GM12872 (cell line): Measurements from ENCODE around the gene SLBP.

Source experiments
- TF ChIP-seq, protein P1 (sequence below): IDR thresholded peaks from 3 replicates; pipeline ENCODE4 v1.5.1; 2011; ENCODE audit warnings: low read depth, mild to moderate bottlenecking, low read length, moderate library complexity; ENCODE audit not compliant: insufficient read depth

The SLBP gene

DNA sequence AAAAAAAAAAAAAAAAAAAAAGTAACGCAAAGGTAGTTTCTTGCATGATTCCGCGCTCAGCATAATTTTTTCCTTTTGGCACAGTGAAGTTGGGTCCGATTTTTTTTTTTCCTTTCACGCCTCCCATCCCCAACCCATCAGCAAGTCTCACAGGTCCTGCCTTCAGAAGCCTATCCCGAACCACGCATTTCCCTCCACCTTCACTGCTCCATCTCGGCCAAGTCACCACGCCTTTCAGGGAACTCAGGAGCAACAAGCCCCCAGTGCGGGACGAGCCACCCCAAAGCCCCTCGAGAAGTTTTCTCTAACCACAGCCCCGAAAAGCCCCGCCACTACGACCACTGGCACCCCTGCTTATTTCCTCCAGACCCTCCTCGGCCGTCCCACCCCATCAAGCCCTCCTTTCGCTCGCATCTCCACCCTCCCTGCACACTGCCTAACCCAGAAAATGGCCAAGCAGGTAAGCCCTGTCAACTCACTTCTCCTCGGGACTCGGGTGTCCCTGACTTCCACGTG is 1.0 kb downstream of the SLBP start:
- TF ChIP-seq, protein P1, sequence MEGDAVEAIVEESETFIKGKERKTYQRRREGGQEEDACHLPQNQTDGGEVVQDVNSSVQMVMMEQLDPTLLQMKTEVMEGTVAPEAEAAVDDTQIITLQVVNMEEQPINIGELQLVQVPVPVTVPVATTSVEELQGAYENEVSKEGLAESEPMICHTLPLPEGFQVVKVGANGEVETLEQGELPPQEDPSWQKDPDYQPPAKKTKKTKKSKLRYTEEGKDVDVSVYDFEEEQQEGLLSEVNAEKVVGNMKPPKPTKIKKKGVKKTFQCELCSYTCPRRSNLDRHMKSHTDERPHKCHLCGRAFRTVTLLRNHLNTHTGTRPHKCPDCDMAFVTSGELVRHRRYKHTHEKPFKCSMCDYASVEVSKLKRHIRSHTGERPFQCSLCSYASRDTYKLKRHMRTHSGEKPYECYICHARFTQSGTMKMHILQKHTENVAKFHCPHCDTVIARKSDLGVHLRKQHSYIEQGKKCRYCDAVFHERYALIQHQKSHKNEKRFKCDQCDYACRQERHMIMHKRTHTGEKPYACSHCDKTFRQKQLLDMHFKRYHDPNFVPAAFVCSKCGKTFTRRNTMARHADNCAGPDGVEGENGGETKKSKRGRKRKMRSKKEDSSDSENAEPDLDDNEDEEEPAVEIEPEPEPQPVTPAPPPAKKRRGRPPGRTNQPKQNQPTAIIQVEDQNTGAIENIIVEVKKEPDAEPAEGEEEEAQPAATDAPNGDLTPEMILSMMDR, result no peak

DNA sequence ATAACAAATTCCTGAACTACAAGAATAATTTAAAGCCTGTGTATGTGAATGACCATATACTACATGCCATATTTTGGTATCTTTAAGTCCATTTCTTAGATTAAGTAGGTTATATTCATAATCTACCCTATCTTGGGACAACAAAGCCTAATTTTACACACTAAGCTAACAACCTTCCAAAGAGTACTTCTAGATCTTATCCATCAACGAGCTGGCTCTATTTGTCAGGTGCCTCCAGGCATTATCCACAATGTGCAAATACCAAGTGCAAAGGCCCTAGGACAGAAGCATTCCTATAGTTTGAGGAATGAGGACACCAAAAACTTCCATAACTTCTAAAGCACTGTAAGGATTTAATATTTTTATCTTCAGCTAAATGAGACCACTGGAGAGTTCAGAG is 3.5 kb downstream of the SLBP start:
- TF ChIP-seq, protein P1, result no peak

- TF ChIP-seq, protein P1, result no peak
Observed at GRCh38 chr4:1706358-1706757, 5.8 kb downstream of the SLBP start.

GRCh38 chr4:1705732-1706131 is 6.4 kb downstream of the SLBP start:
- TF ChIP-seq, protein P1, result no peak

- TF ChIP-seq, protein P1, result no peak
Observed at GRCh38 chr4:1703867-1704266, 8.3 kb downstream of the SLBP start.

GRCh38 chr4:1695913-1696312 is 16.2 kb downstream of the SLBP start:
- TF ChIP-seq, protein P1, result no peak

DNA sequence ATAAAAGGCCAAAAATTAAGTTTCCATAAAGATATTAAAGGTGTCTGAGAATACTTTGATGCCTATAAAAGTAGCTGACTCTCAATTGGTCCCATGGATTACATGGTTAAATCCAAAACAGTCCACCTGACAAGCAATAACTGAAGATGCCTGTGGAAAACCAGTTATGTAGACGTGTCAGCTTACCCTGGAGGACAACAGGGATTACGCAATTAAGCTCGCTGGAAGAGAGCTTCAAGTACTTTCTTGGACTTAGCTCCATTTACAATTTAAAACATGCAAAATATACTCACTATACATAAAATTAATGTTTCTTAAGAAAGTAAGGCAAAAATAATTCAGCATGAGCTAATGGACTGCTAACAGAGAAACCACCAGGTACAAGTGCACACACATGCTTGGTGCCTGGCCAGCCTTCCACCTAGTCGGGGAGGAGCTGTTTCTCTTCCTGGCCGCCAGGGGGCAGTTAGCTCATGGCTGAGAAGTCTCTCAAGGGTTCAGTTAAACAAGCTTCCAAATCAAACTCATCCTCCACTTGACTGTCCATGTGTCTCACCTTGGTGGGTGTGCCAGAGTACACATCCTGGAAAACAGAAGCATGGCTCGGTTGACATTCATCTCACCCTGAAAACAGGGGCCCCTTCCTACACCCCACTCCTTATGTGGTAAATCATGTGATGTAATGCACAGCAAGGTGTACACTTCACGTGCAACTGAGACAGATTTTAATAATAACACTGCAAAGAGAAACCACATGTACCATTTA is 18.8 kb downstream of the SLBP start:
- TF ChIP-seq, protein P1, result peak; percentile 98
